T-helper 2 cell (primary cell): ENCODE data around the gene AKR1C2.
"Not testable (repeated sequence)": the region's sequence is repeated elsewhere in the genome, so short reads cannot be mapped to it uniquely, and the experiment has no call there.

Source experiments
- DNase-seq, 5 experiments: peaks; one replicate each; pipeline versions ENCODE4 v3.0.0 to v3.0.0-alpha.2; 2012 to 2022

Gene AKR1C2

GRCh38 chr10:4953405-4953804 lies 50.3 kb downstream of the AKR1C2 start:
- DNase-seq: no peak

GRCh38 chr10:4951512-4952162 lies 52.0 kb downstream of the AKR1C2 start:
- DNase-seq: not testable (repeated sequence)

GRCh38 chr10:4947635-4948596 lies 55.7 kb downstream of the AKR1C2 start:
- DNase-seq: no peak

- no peak for DNase-seq
Measured at GRCh38 chr10:4947039-4947634, 56.5 kb downstream of the AKR1C2 start.

GRCh38 chr10:4945766-4946717 lies 57.6 kb downstream of the AKR1C2 start:
- DNase-seq: no peak

- no peak for DNase-seq
Measured at GRCh38 chr10:4944841-4945240, 58.8 kb downstream of the AKR1C2 start.

- DNase-seq: no peak
Measured at GRCh38 chr10:4943821-4944220, 59.8 kb downstream of the AKR1C2 start.

GRCh38 chr10:4943416-4943815 lies 60.2 kb downstream of the AKR1C2 start:
- DNase-seq: not testable (repeated sequence)

- DNase-seq: not testable (repeated sequence)
Measured at GRCh38 chr10:4942931-4943330, 60.7 kb downstream of the AKR1C2 start.

- DNase-seq: no peak
Measured at GRCh38 chr10:4941540-4942330, 61.9 kb downstream of the AKR1C2 start.

GRCh38 chr10:4940909-4941308 lies 62.7 kb downstream of the AKR1C2 start:
- not testable (repeated sequence) for DNase-seq

GRCh38 chr10:4940073-4940428 lies 63.6 kb downstream of the AKR1C2 start:
- not testable (repeated sequence) for DNase-seq

GRCh38 chr10:4939224-4940072 lies 64.2 kb downstream of the AKR1C2 start:
- DNase-seq: no peak
